Adipose tissue (tissue), 3 donors: ENCODE data around the gene CCDC102B. TPM values are rescaled to one million over a fixed set of nuclear protein-coding genes. Genes with fewer than 3 reads are reported as not detected.
"Not testable (repeated sequence)": the region's sequence is repeated elsewhere in the genome, so short reads cannot be mapped to it uniquely, and the experiment has no call there.

Source experiments
- H3K27ac ChIP-seq: one replicate; pipeline ENCODE4 v1.5.1; 2013; ENCODE audit warnings: low read depth, low read length
- WGBS, 3 donors: extraction: QIAGEN DNeasy Blood & Tissue Kit; methylation state at CpG; one replicate each; pipeline ENCODE4 v1.1.7; 2013; 5-methylcytosine and 5-hydroxymethylcytosine counted together
- polyA plus RNA-seq, 3 donors: library from polyadenylated mRNA; stranded (reverse); fragments of 200-250 nt; gene quantifications; one replicate each; pipeline ENCODE4 v1.2.3, GENCODE V29; 2013
- donor health status: healthy with polysubstance abuse.
- donor health status: Bipolar disorder and iron deficiency.
- donor health status: healthy.

CCDC102B gene
- 10 to 100 TPM in 1 of 3 donors, 1 to 10 TPM in 1, under 1 TPM in 1; 0.75 to 12.3 (median 4.9) TPM for polyA plus RNA-seq

- 18 to 38% (median 32%) methylated on average over 1 of the region's 1 CpG for WGBS, 3 donors
Observed at GRCh38 chr18:68797871-68798270, at the start of gene CCDC102B. CCDC102B (plus strand) TSS chr18:68798080; CDS start chr18:68836764, 38,684 bp downstream.

GRCh38 chr18:68757126-68757525 is 40.8 kb upstream of the CCDC102B start:
- no peak overlapping the region for H3K27ac ChIP-seq
- WGBS, 3 donors = 76 to 80% (median 76%) methylated on average over 1 of the region's 1 CpG

More at GRCh38 chr18:68797871-68798270, at the start of gene CCDC102B:
- H3K27ac ChIP-seq = no peak within 1 kb of the TSS

GRCh38 chr18:68759308-68759707 is 38.6 kb upstream of the CCDC102B start:
- 81 to 91% (median 89%) methylated on average over 2 of the region's 2 CpGs for WGBS, 3 donors
- no peak overlapping the region for H3K27ac ChIP-seq

- 72 to 84% (median 73%) methylated on average over 2 of the region's 2 CpGs for WGBS, 3 donors
- H3K27ac ChIP-seq = no peak overlapping the region
Observed at GRCh38 chr18:68763083-68763482, 34.8 kb upstream of the CCDC102B start.

GRCh38 chr18:68764016-68764415 is 33.9 kb upstream of the CCDC102B start:
- WGBS, 3 donors = 68 to 80% (median 78%) methylated on average over 2 of the region's 2 CpGs
- no peak overlapping the region for H3K27ac ChIP-seq

- WGBS, 3 donors = 75 to 87% (median 78%) methylated on average over 2 of the region's 2 CpGs
- no peak overlapping the region for H3K27ac ChIP-seq
Observed at GRCh38 chr18:68766433-68766832, 31.4 kb upstream of the CCDC102B start.

GRCh38 chr18:68769461-68769860 is 28.4 kb upstream of the CCDC102B start:
- H3K27ac ChIP-seq = no peak overlapping the region
- WGBS, 3 donors = 57 to 80% (median 59%) methylated on average over 3 of the region's 3 CpGs

GRCh38 chr18:68772268-68772667 is 25.6 kb upstream of the CCDC102B start:
- H3K27ac ChIP-seq = no peak overlapping the region
- WGBS, 3 donors = 48 to 52% (median 48%) methylated on average over 2 of the region's 2 CpGs

- 60 to 72% (median 69%) methylated on average over 3 of the region's 3 CpGs for WGBS, 3 donors
Observed at GRCh38 chr18:68778280-68778886, 19.5 kb upstream of the CCDC102B start.

GRCh38 chr18:68779169-68779568 is 18.7 kb upstream of the CCDC102B start:
- 55 to 69% (median 56%) methylated on average over 3 of the region's 3 CpGs for WGBS, 3 donors
- no peak overlapping the region for H3K27ac ChIP-seq

More at GRCh38 chr18:68778280-68778886, 19.5 kb upstream of the CCDC102B start:
- no peak overlapping the region for H3K27ac ChIP-seq

- 46 to 50% (median 50%) methylated on average over 2 of the region's 2 CpGs for WGBS, 3 donors
- no peak overlapping the region for H3K27ac ChIP-seq
Observed at GRCh38 chr18:68780802-68781635, 16.9 kb upstream of the CCDC102B start.

GRCh38 chr18:68783506-68783905 is 14.4 kb upstream of the CCDC102B start:
- no peak overlapping the region for H3K27ac ChIP-seq
- WGBS, 3 donors = 74 to 84% (median 83%) methylated on average over 1 of the region's 1 CpG

- WGBS, 3 donors = 74 to 81% (median 77%) methylated on average over 3 of the region's 3 CpGs
Observed at GRCh38 chr18:68784071-68784470, 13.8 kb upstream of the CCDC102B start.

GRCh38 chr18:68790290-68790689 is 7.6 kb upstream of the CCDC102B start:
- 80 to 87% (median 85%) methylated on average over 15 to 20 of the region's 22 CpGs for WGBS, 3 donors
- H3K27ac ChIP-seq = not testable (repeated sequence)

More at GRCh38 chr18:68784071-68784470, 13.8 kb upstream of the CCDC102B start:
- no peak overlapping the region for H3K27ac ChIP-seq

- WGBS, 3 donors = 61 to 64% (median 61%) methylated on average over 2 of the region's 2 CpGs
- no peak overlapping the region for H3K27ac ChIP-seq
Observed at GRCh38 chr18:68791801-68792200, 6.1 kb upstream of the CCDC102B start.

GRCh38 chr18:68793951-68794350 is 3.9 kb upstream of the CCDC102B start:
- H3K27ac ChIP-seq = no peak overlapping the region

- 64 to 68% (median 68%) methylated on average over 7 of the region's 7 CpGs for WGBS, 3 donors
- H3K27ac ChIP-seq = no peak overlapping the region
Observed at GRCh38 chr18:68796936-68797690, 767 bp upstream of the CCDC102B start.

- WGBS, 3 donors = 45 to 64% (median 60%) methylated on average over 7 of the region's 7 CpGs
- H3K27ac ChIP-seq = no peak overlapping the region
Observed at GRCh38 chr18:68800075-68800474, 2.2 kb downstream of the CCDC102B start.

GRCh38 chr18:68803356-68803755 is 5.5 kb downstream of the CCDC102B start:
- 37 to 61% (median 40%) methylated on average over 3 of the region's 3 CpGs for WGBS, 3 donors
- H3K27ac ChIP-seq = no peak overlapping the region
